SK-N-SH (cell line): ENCODE measurements around the gene ITGA2.

Experiments used
- ELF1 ChIP-seq: IDR thresholded peaks from 2 replicates; pipeline ENCODE4 v1.4.0; 2012
- TEAD4 ChIP-seq: IDR thresholded peaks from 2 replicates; pipeline ENCODE4 v1.4.0; 2012; ENCODE audit warnings: mild to moderate bottlenecking, borderline replicate concordance; ENCODE audit not compliant: insufficient read depth
- TF ChIP-seq, protein P1 (sequence below): fragments of 200-600 bp; sonication (generic); IDR thresholded peaks from 2 replicates; pipeline ENCODE4 v1.6.1; 2017; ENCODE audit warnings: antibody characterized with exemption, mild to moderate bottlenecking, moderate library complexity
- TF ChIP-seq, protein P2 (sequence below): IDR thresholded peaks from 2 replicates; pipeline ENCODE4 v1.6.1; 2012; ENCODE audit warnings: mild to moderate bottlenecking, low read depth, low read length, moderate library complexity

DNA sequence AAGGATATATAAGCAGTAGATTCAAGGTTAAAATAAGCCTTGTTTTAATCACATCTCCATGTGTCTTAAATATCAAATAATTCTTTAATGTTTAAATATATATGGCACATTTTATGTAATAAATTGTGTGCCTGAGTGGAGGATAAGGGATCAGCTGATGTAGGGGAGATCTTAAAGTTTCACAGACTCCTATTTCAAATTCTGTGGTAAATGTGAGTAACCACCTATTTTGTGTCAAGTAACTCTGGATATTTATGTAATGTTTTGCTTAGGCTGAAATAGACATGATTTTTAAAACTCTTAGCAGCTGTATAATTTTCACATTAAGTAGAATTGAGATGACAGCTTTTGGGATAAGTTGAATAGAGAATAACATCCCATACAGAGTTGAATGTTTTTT is 41.3 kb upstream of the ITGA2 start:
- TF ChIP-seq, protein P1, sequence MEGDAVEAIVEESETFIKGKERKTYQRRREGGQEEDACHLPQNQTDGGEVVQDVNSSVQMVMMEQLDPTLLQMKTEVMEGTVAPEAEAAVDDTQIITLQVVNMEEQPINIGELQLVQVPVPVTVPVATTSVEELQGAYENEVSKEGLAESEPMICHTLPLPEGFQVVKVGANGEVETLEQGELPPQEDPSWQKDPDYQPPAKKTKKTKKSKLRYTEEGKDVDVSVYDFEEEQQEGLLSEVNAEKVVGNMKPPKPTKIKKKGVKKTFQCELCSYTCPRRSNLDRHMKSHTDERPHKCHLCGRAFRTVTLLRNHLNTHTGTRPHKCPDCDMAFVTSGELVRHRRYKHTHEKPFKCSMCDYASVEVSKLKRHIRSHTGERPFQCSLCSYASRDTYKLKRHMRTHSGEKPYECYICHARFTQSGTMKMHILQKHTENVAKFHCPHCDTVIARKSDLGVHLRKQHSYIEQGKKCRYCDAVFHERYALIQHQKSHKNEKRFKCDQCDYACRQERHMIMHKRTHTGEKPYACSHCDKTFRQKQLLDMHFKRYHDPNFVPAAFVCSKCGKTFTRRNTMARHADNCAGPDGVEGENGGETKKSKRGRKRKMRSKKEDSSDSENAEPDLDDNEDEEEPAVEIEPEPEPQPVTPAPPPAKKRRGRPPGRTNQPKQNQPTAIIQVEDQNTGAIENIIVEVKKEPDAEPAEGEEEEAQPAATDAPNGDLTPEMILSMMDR = no peak
- no peak for TF ChIP-seq ELF1
- TF ChIP-seq, protein P2, sequence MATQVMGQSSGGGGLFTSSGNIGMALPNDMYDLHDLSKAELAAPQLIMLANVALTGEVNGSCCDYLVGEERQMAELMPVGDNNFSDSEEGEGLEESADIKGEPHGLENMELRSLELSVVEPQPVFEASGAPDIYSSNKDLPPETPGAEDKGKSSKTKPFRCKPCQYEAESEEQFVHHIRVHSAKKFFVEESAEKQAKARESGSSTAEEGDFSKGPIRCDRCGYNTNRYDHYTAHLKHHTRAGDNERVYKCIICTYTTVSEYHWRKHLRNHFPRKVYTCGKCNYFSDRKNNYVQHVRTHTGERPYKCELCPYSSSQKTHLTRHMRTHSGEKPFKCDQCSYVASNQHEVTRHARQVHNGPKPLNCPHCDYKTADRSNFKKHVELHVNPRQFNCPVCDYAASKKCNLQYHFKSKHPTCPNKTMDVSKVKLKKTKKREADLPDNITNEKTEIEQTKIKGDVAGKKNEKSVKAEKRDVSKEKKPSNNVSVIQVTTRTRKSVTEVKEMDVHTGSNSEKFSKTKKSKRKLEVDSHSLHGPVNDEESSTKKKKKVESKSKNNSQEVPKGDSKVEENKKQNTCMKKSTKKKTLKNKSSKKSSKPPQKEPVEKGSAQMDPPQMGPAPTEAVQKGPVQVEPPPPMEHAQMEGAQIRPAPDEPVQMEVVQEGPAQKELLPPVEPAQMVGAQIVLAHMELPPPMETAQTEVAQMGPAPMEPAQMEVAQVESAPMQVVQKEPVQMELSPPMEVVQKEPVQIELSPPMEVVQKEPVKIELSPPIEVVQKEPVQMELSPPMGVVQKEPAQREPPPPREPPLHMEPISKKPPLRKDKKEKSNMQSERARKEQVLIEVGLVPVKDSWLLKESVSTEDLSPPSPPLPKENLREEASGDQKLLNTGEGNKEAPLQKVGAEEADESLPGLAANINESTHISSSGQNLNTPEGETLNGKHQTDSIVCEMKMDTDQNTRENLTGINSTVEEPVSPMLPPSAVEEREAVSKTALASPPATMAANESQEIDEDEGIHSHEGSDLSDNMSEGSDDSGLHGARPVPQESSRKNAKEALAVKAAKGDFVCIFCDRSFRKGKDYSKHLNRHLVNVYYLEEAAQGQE = no peak
- no peak for TF ChIP-seq TEAD4
